Activated CD4-positive, alpha-beta T cell treated with anti-CD3 and anti-CD28 coated beads for 36 hours (primary cell): ENCODE measurements around the gene TPP1. TPM values are rescaled to one million over a fixed set of nuclear protein-coding genes. Genes with fewer than 3 reads are reported as not detected.
A peak's percentile ranks its signal among the peaks of the same experiment; 100 is the strongest.

Experiments
- ATAC-seq: fragments of 200-7000 bp; cut with Tn5 transposase; one replicate; pipeline ENCODE4 v1.10.0; 2021; ENCODE audit warnings: mild to moderate bottlenecking, moderate library complexity
- CTCF ChIA-PET: fragments of 350-600 bp; sonication (Branson Sonifier 250); formaldehyde crosslinking; loops from one replicate; lab custom pipeline; 2021; ENCODE audit warnings: antibody characterized with exemption; lab: Charles Lee
- POLR2A ChIA-PET: fragments of 350-600 bp; sonication (Branson Sonifier 250); formaldehyde crosslinking; loops from one replicate; lab custom pipeline; 2021; ENCODE audit warnings: antibody characterized with exemption, inconsistent platforms; lab: Charles Lee
- DNase-seq: peaks from one replicate; pipeline ENCODE4 v3.0.0-alpha.2; 2020
- H3K27ac Mint-ChIP-seq: one replicate; pipeline ENCODE4 v1.8.0; 2021; ENCODE audit warnings: mixed read lengths
- H3K27me3 Mint-ChIP-seq: one replicate; pipeline ENCODE4 v1.8.0; 2021; ENCODE audit warnings: mixed read lengths
- H3K36me3 Mint-ChIP-seq: one replicate; pipeline ENCODE4 v1.8.0; 2021; ENCODE audit warnings: low read depth, mixed read lengths
- H3K4me1 Mint-ChIP-seq: one replicate; pipeline ENCODE4 v1.8.0; 2021; ENCODE audit warnings: mixed read lengths
- H3K4me3 Mint-ChIP-seq: one replicate; pipeline ENCODE4 v1.8.0; 2021; ENCODE audit warnings: mild to moderate bottlenecking, moderate library complexity, mixed read lengths
- H3K9me3 Mint-ChIP-seq: one replicate; pipeline ENCODE4 v1.8.0; 2021; ENCODE audit warnings: low read depth, mixed read lengths
- intact Hi-C, 2 experiments: fragments of 100-400 bp; cut with DNase I in 1 of 2; cut with micrococcal nuclease in 1 of 2; formaldehyde crosslinking; loops; one replicate each; pipeline versions ENCODE4 v1.14.2 to v1.15.1; 2022 to 2024; cut with DNase I, micrococcal nuclease
- total RNA-seq, 2 experiments: library from RNA; stranded (reverse); gene quantifications; one replicate each; pipeline ENCODE4 v1.2.3, GENCODE V29; 2021

TPP1 gene
- total RNA-seq, 2 experiments from 2014 or later = 38.1 to 47.9 TPM

DNA sequence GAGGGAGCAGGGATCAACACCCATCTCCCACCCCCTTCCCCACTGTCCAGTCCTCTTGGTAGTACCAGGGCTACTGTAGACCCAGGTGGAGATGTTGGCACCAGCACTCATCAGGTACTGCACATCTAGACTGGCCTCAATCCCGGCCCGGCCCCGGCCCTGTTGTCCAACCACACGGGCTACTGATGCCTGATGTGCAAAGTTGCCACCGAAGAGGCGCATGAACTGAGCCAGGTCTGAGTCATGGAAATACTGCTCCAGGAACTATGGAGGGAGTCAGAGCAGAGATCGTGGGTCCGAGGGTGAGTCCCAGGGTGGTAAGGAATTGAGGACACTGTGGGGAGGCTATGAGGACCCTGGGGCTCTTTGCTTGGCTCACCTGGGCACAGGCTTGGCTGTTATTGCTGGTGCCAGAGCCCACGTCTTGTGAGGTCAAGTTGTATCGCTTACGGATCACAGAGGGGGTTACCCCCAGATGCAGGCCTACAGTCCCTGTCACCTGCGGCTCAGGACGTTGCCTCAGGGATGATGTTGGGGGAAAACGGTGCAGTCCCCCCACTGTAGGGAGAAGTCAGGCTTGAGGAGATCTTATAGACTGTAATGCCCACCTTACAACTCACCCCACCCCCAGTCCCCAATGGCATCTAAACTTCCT, 2.5 kb downstream of the TPP1 start:
- Mint-ChIP-seq H3K4me3 (no peak overlapping the region), H3K27ac (peak overlapping the region; percentile 47), H3K36me3 (peaks cover 15% of the 10 kb centered on the region), H3K4me1 (peaks cover 8% of the 10 kb centered on the region), H3K9me3 (no peaks in the 10 kb centered on the region), H3K27me3 (no peaks in the 10 kb centered on the region)
- POLR2A ChIA-PET = no interaction called here
- ATAC-seq (no peak), DNase-seq (no peak)
- intact Hi-C loops = loop anchor here in 1 of 2 experiments (10.0 kb wide), 1 partner anchor 932 kb away; the partner anchor contains the start of genes TRIM22 and TRIM5
- CTCF ChIA-PET = interaction anchor here (0.7 kb wide), 1 partner anchor 344 kb away, joined by 3 read pairs; no protein-coding TSS in a partner anchor

DNA sequence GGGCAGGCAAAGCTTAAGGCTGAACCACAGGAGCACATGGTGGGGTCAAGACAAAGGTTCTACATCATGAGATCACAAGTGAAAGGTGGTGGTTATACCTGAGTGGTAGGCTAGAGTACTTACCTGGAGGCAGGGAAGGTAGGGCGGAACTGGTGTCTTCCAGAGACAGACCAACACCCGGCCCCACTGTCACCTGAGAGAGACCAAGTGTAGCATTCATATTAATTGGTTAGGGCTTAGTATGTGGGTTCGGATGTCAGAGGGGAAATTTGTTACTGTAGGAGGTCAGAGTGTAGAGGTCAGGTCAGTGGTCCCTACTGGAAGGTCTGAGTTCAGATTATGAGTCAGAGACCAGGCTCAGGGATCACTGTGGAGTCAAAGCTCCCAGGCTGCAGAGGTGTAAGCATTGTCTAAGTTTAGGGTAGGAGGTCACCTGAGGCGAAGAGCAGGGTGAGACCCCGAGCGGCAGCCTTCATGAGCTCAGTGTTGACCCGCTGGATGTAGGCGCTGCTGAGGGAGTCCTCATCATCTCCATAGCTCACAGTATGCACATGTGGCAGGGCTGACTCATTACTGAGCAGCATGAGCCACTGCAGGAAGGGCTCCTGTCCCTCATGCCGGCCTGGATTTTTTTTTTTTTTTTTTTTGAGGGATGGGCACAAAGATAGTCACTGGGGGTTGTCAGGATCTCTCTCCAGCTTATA, 3.2 kb downstream of the TPP1 start:
- Mint-ChIP-seq H3K27ac (peak overlapping the region; percentile 14), H3K36me3 (peaks cover 21% of the 10 kb centered on the region), H3K4me3 (no peak overlapping the region), H3K27me3 (no peaks in the 10 kb centered on the region), H3K4me1 (peaks cover 12% of the 10 kb centered on the region), H3K9me3 (no peaks in the 10 kb centered on the region)
- ATAC-seq (no peak), DNase-seq (no peak)
- POLR2A ChIA-PET = no interaction called here
- CTCF ChIA-PET = interaction anchor here (0.7 to 1.0 kb wide), 2 partner anchors 14 to 344 kb away, joined by 3 read pairs; no protein-coding TSS in a partner anchor
- intact Hi-C loops = loop anchor here in 1 of 2 experiments (10.0 kb wide), 1 partner anchor 931 kb away; the partner anchor contains the start of genes TRIM22 and TRIM5

DNA sequence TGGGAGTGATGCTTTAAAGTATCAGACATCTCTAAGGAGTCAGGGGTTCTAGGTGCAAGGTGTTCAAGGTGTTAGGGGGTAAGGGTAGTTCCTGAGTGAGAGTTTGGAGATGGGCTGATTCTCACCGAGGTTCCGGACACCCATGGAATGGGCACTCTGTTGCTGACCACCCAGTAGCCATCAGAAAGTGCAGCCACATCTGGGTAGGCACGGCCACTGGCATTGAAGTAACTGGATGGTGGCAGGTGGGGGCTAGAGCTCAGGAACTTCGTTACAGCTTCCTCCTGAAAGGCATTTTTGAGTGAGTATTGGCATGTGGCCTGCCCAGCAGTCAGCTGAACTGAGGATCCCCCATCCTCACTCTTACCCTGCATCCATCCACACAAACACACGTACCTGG, 4.2 kb downstream of the TPP1 start:
- peaks cover 30% of the 10 kb centered on the region for H3K36me3 Mint-ChIP-seq

DNA sequence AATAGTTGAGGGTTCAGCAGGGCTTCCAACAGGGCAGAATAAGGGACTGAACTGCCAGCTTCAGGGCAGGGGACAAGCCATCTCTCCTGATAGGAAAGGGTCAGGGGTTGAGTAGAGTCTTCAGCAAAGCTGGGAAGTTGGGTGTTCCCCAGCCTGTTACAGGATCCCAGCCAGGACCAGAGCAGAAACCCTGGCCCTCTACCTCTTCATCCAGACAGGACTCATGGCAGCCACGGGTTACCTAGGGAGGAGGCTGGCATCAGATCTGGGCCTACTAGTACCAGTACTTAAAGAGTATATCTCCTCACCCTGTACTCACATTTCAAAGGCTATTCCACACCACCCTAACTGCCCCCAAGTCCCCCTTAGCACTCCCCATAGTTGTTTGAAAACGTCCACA, 4.8 kb downstream of the TPP1 start:
- Mint-ChIP-seq H3K4me1 (peaks cover 28% of the 10 kb centered on the region), H3K27me3 (no peaks in the 10 kb centered on the region), H3K27ac (no peak overlapping the region), H3K36me3 (peaks cover 36% of the 10 kb centered on the region), H3K9me3 (no peaks in the 10 kb centered on the region), H3K4me3 (no peak overlapping the region)
- DNase-seq = no peak
- ChIA-PET POLR2A (no interaction called here), CTCF (interaction anchor here (1.3 to 2.9 kb wide), 2 partner anchors 9 to 67 kb away, joined by 3 to 8 read pairs; no protein-coding TSS in a partner anchor)
- intact Hi-C loops = loop anchor here in 1 of 2 experiments (10.0 kb wide), 1 partner anchor 930 kb away; the partner anchor contains the start of genes TRIM22 and TRIM5
- ATAC-seq = no peak

More for the DNA sequence above, 4.2 kb downstream of the TPP1 start:
- Mint-ChIP-seq H3K27ac (no peak overlapping the region), H3K9me3 (no peaks in the 10 kb centered on the region), H3K27me3 (no peaks in the 10 kb centered on the region), H3K4me1 (peaks cover 22% of the 10 kb centered on the region), H3K4me3 (no peak overlapping the region)
- ChIA-PET POLR2A (no interaction called here), CTCF (interaction anchor here (1.0 to 2.9 kb wide), 3 partner anchors 10 to 66 kb away, joined by 3 to 8 read pairs (median 3); no protein-coding TSS in a partner anchor)
- no peak for DNase-seq
- intact Hi-C loops = loop anchor here in 1 of 2 experiments (10.0 kb wide), 1 partner anchor 930 kb away; the partner anchor contains the start of genes TRIM22 and TRIM5
- ATAC-seq = no peak

DNA sequence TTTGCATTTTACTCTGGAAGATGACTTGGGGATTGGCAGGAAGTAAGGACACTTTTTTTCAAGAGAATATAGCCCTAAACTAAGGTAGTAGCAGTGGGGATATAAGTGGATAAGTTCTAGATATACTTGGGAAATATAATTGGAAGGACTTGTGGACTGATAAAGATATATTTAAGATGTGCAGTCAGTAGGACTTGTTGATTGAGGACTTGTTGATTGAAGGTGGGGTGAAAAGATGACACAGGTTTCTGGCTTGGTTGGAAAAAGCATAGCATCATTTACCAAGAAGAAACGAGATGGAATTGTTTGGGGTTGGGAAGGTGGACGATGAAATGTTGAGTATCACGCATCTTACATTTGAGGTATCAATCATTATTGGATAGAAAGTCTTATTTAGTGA, 5.7 kb downstream of the TPP1 start:
- DNase-seq = no peak
- H3K4me3 Mint-ChIP-seq = no peak overlapping the region
- H3K27ac Mint-ChIP-seq = no peak overlapping the region
- ATAC-seq = no peak
- H3K36me3 Mint-ChIP-seq = peaks cover 45% of the 10 kb centered on the region
- intact Hi-C loops = loop anchor here in 1 of 2 experiments (10.0 kb wide), 1 partner anchor 929 kb away; the partner anchor contains the start of genes TRIM22 and TRIM5
- no peaks in the 10 kb centered on the region for H3K27me3 Mint-ChIP-seq
- no peaks in the 10 kb centered on the region for H3K9me3 Mint-ChIP-seq
- POLR2A ChIA-PET = interaction anchor here (1.2 kb wide), 1 partner anchor 70 kb away, joined by 4 read pairs; the partner anchor contains the start of gene MRPL17
- H3K4me1 Mint-ChIP-seq = peaks cover 37% of the 10 kb centered on the region
- CTCF ChIA-PET = interaction anchor here (0.7 to 2.9 kb wide), 7 partner anchors 9 to 125 kb away, joined by 3 to 8 read pairs (median 3); no protein-coding TSS in a partner anchor

DNA sequence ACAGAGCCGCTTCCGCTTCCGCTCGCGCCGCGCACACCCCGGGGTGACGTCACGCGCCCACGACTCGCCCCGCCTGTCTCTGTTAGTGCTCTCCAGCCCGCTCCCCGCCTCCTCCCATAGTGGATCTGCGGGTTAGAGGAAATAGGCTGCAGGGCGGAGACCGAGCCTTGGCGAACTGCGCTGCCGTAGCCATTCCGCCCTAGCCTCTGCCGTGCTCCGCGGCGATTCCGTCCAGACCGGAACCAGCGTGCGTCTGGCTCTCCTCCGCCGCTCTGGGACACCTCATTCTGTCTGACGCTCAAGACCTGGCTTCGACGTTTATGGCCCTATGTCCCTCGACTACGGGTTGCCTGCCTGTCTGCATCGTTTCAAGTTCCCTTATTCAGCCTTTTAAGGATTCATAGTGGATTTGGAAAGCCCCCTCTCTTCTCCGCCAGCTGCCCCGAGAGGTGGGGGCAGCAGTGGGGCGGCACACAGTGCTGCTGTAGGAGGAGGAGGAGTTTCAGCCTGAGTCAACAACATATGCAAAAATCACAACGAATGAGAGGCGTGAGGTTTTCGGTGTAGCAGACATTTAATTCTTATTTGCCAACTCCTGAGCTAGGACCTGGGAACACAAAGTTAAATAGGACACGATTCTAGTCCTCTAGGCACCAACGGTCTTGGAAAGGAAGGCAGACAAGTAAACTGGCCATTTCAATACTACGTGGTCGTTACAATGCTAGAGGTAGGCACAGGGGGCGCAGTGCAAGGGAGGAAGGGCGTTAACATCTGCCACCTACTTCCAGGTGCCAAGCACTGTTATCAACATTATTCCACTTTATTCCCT, 6.8 kb downstream of the TPP1 start, which contains the start of gene TAF10:
Gene TAF10, minus strand, starts transcription at position 4 of the 829 bp plus-strand sequence. CDS start 27 bp downstream, outside the sequence.
- H3K36me3 Mint-ChIP-seq = peaks cover 54% of the 10 kb centered on the region
- peaks cover 44% of the 10 kb centered on the region for H3K4me1 Mint-ChIP-seq
- peak within 1 kb of the TSS; percentile 93 for H3K27ac Mint-ChIP-seq
- DNase-seq (peak; percentile 97), ATAC-seq (peak; percentile 85)
- H3K9me3 Mint-ChIP-seq = no peaks in the 10 kb centered on the region
- ChIA-PET POLR2A (interaction anchor here (0.6 to 2.1 kb wide), 5 partner anchors 8 to 131 kb away, joined by 3 to 5 read pairs (median 4); partner anchors contain the start of genes ARFIP2, MRPL17 and TIMM10B), CTCF (interaction anchor here (0.5 to 2.9 kb wide), 15 partner anchors 8 to 907 kb away, joined by 3 to 13 read pairs (median 4); partner anchors contain the start of gene MRPL17)
- intact Hi-C loops = loop anchor here (1.0 to 10.0 kb wide), 6 partner anchors 9 to 928 kb away; partner anchors contain the start of genes ILK (in 2 of the 2), MRPL17 (in 2 of the 2), RRP8 (in 2 of the 2) and APBB1 (in 1 of the 2)
- no peak within 1 kb of the TSS for H3K4me3 Mint-ChIP-seq
- H3K27me3 Mint-ChIP-seq = no peaks in the 10 kb centered on the region

DNA sequence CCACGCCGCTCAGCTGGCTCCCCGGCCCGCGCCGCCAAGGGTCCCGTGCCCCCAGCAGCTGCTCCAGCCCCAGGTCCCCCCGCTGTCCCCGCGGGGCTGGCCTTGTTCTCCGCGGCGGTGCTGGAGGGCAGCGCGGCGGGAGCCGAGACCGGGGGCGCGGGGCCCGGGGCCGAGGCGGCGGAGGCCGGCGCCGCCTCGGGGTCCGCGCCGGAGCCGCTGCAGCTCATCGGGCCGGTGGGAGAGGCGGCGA, 7.3 kb downstream of the TPP1 start:
- Mint-ChIP-seq H3K27me3 (no peaks in the 10 kb centered on the region), H3K36me3 (peaks cover 56% of the 10 kb centered on the region), H3K4me3 (no peak overlapping the region), H3K9me3 (no peaks in the 10 kb centered on the region), H3K4me1 (peaks cover 44% of the 10 kb centered on the region), H3K27ac (no peak overlapping the region)
- CTCF ChIA-PET = interaction anchor here (0.7 to 2.3 kb wide), 8 partner anchors 36 to 906 kb away, joined by 3 to 13 read pairs (median 4); partner anchors contain the start of gene MRPL17
- POLR2A ChIA-PET = interaction anchor here (0.6 to 2.1 kb wide), 3 partner anchors 9 to 131 kb away, joined by 3 to 5 read pairs (median 5); partner anchors contain the start of genes ARFIP2 and TIMM10B
- ATAC-seq (no peak), DNase-seq (no peak)
- intact Hi-C loops = loop anchor here (1.0 to 10.0 kb wide), 6 partner anchors 9 to 927 kb away; partner anchors contain the start of genes ILK (in 2 of the 2), MRPL17 (in 2 of the 2), RRP8 (in 2 of the 2) and APBB1 (in 1 of the 2)

DNA sequence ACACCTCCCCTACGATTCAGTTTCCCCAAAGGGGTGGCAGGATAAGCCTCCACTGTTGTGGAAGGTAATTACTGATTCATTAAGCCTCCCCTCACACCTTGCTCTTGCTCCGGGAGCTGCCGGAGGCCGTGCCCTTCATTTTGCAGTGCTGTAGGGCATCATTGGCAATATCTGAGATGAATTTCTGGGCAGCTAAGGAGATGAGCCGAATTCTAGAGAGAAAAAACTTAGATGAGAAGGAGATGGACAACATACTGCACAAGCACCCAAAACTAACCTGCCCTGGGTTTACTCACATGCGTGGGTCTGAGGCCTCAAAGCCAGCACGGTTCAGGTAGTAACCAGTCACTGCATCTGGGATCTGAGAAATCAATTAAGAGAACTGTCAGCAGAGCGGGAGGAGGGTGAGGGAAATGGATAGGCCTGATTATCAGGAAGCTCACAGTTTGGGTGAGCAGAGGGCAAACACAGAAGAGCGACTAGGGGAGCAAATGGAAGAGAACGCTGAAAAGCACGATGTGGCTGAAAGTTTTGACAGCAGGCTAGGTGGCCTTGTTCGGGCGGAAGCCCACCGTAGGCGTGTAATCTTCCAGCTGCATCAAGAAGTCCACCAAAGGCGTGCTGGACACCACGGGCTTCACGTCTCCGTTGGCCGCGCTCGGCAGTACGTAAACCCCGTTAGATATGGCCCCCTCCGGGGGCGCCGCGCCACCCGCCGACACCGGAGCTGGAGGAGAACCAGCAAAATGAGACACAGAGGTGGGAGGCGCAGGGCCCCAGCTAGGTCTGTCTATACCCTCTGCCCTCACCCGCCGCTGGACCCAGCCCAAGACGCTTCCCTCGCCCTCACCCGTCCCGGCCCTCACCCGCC, 7.9 kb downstream of the TPP1 start:
- intact Hi-C loops = loop anchor here in 1 of 2 experiments (10.0 kb wide), 1 partner anchor 927 kb away; the partner anchor contains the start of genes TRIM22 and TRIM5
- POLR2A ChIA-PET = interaction anchor here (0.6 to 2.1 kb wide), 3 partner anchors 8 to 130 kb away, joined by 3 to 5 read pairs (median 5); partner anchors contain the start of genes ARFIP2 and TIMM10B

DNA sequence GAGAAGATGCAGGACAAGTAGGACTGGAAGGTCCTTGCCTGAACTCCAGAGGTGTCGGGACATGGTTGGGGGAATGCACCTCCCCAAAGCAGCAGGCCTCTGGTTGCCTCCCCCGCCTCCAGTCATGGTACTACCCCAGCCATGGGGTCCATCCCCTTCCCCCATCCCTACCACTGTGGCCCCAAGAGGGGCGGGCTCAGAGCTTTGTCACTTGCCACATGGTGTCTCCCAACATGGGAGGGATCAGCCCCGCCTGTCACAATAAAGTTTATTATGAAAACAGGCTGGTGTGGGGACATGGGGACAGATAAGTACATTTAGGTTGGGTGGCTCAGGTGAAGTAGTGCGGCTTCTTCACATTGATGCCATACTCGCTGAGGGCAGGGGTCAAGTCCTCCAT, 8.6 kb downstream of the TPP1 start:
- ChIA-PET CTCF (interaction anchor here (2.3 kb wide), 1 partner anchor 73 kb away, joined by 13 read pairs; the partner anchor contains the start of gene MRPL17), POLR2A (no interaction called here)
- no peak overlapping the region for H3K4me3 Mint-ChIP-seq
- ATAC-seq (no peak), DNase-seq (no peak)
- peak overlapping the region; percentile 93 for H3K27ac Mint-ChIP-seq
- H3K27me3 Mint-ChIP-seq = no peaks in the 10 kb centered on the region
- peaks cover 54% of the 10 kb centered on the region for H3K36me3 Mint-ChIP-seq
- H3K4me1 Mint-ChIP-seq = peaks cover 42% of the 10 kb centered on the region
- intact Hi-C loops = loop anchor here in 1 of 2 experiments (10.0 kb wide), 1 partner anchor 926 kb away; the partner anchor contains the start of genes TRIM22 and TRIM5
- H3K9me3 Mint-ChIP-seq = no peaks in the 10 kb centered on the region

More for the DNA sequence above, 7.9 kb downstream of the TPP1 start:
- peak; percentile 49 for DNase-seq
- Mint-ChIP-seq H3K4me3 (no peak overlapping the region), H3K4me1 (peaks cover 42% of the 10 kb centered on the region), H3K27me3 (no peaks in the 10 kb centered on the region), H3K27ac (peak overlapping the region; percentile 93), H3K36me3 (peaks cover 55% of the 10 kb centered on the region), H3K9me3 (no peaks in the 10 kb centered on the region)
- CTCF ChIA-PET = interaction anchor here (0.7 to 2.3 kb wide), 7 partner anchors 36 to 231 kb away, joined by 3 to 13 read pairs (median 4); partner anchors contain the start of gene MRPL17
- ATAC-seq = peak; percentile 3
